Globus pallidus (tissue), 1 donor: Measurements from ENCODE around the gene WASF2.

ENCODE experiments used
- DNase-seq: peaks from one replicate; pipeline ENCODE4 v3.0.0-alpha.2; 2015; ENCODE audit warnings: low spot score

WASF2 gene

GRCh38 chr1:27358038-27358927 is 131.7 kb downstream of the WASF2 start:
- DNase-seq, result no peak

- DNase-seq, result peak; percentile 32
Measured at GRCh38 chr1:27357281-27358037, 132.5 kb downstream of the WASF2 start.

- no peak for DNase-seq
Measured at GRCh38 chr1:27356619-27357280, 133.2 kb downstream of the WASF2 start.

- DNase-seq, result no peak
Measured at GRCh38 chr1:27356277-27356618, 133.7 kb downstream of the WASF2 start.

GRCh38 chr1:27355683-27356082 is 134.3 kb downstream of the WASF2 start:
- DNase-seq, result no peak
